ENCODE results near the gene BRINP2. TPM values are rescaled to one million over a fixed set of nuclear protein-coding genes. Genes with fewer than 3 reads are reported as not detected.

The BRINP2 gene
- polyA plus RNA-seq, 1 experiment, result not detected

Other genes starting within 250 kb of the BRINP2 start
- 0.09 and 0.14 TPM in 2 replicates for gene ASTN1, start 6.2 kb upstream of the BRINP2 start, polyA plus RNA-seq (2011; rRNA removed)